GM23338 (cell line): ENCODE data around the gene VRTN. TPM values are rescaled to one million over a fixed set of nuclear protein-coding genes. Genes with fewer than 3 reads are reported as not detected.

Experiments
- ATAC-seq: fragments of 200-7000 bp; cut with Tn5 transposase; 3 replicates; pipeline ENCODE4 v1.9.1; 2020
- DNase-seq: peaks from one replicate; pipeline ENCODE4 v3.0.0-alpha.2; 2015; ENCODE audit warnings: low spot score
- H2AFZ ChIP-seq: fragments of 200-600 bp; sonication (generic); 2 replicates; pipeline ENCODE4 v1.8.0; 2016; ENCODE audit warnings: antibody characterized with exemption, mild to moderate bottlenecking, moderate library complexity
- H3F3A ChIP-seq: fragments of 200-600 bp; sonication (generic); replicated peaks from 2 replicates; pipeline ENCODE4 v1.8.0; 2017; ENCODE audit warnings: antibody characterized with exemption, mixed run types, low read depth
- H3K27ac ChIP-seq: fragments of 200-600 bp; sonication (generic); 2 replicates; pipeline ENCODE4 v1.6.1; 2016; ENCODE audit warnings: low read depth
- H3K27me3 ChIP-seq: fragments of 200-600 bp; sonication (generic); 2 replicates; pipeline ENCODE4 v1.8.0; 2016; ENCODE audit warnings: mild to moderate bottlenecking, mixed run types, moderate library complexity; ENCODE audit not compliant: insufficient read depth
- H3K36me3 ChIP-seq: fragments of 200-600 bp; sonication (generic); 2 replicates; pipeline ENCODE4 v1.8.0; 2016; ENCODE audit warnings: mild to moderate bottlenecking; ENCODE audit not compliant: insufficient read depth
- H3K4me1 ChIP-seq: fragments of 200-600 bp; sonication (generic); 2 replicates; pipeline ENCODE4 v1.8.0; 2016; ENCODE audit warnings: mild to moderate bottlenecking, moderate library complexity; ENCODE audit not compliant: insufficient read depth
- H3K4me2 ChIP-seq: fragments of 200-600 bp; sonication (generic); 2 replicates; pipeline ENCODE4 v1.7.1; 2017; ENCODE audit warnings: mixed run types
- H3K4me3 ChIP-seq: fragments of 200-600 bp; sonication (generic); 2 replicates; pipeline ENCODE4 v1.6.1; 2016; ENCODE audit warnings: mixed run types
- H3K79me2 ChIP-seq: fragments of 200-600 bp; sonication (generic); replicated peaks from 2 replicates; pipeline ENCODE4 v1.8.0; 2017; ENCODE audit warnings: mild to moderate bottlenecking; ENCODE audit not compliant: insufficient read depth
- H3K9me2 ChIP-seq: fragments of 200-600 bp; sonication (generic); 2 replicates; pipeline ENCODE4 v1.8.0; 2017; ENCODE audit not compliant: insufficient read depth
- H4K20me1 ChIP-seq: fragments of 200-600 bp; sonication (generic); replicated peaks from 2 replicates; pipeline ENCODE4 v1.8.0; 2017; ENCODE audit warnings: mild to moderate bottlenecking; ENCODE audit not compliant: insufficient read depth
- H3K27ac Mint-ChIP-seq: 2 replicates; pipeline ENCODE4 v1.8.0; 2020; ENCODE audit warnings: inconsistent platforms, mild to moderate bottlenecking, moderate library complexity, mixed read lengths
- H3K27me3 Mint-ChIP-seq: 3 replicates; pipeline ENCODE4 v1.8.0; 2022; ENCODE audit warnings: low read depth, mild to moderate bottlenecking, moderate library complexity, mixed read lengths, inconsistent platforms; ENCODE audit not compliant: insufficient read depth, poor library complexity
- H3K36me3 Mint-ChIP-seq: 3 replicates; pipeline ENCODE4 v1.8.0; 2021; ENCODE audit warnings: low read depth, mild to moderate bottlenecking, inconsistent platforms, moderate library complexity, mixed read lengths
- H3K4me1 Mint-ChIP-seq: 3 replicates; pipeline ENCODE4 v1.8.0; 2020; ENCODE audit warnings: mild to moderate bottlenecking, inconsistent platforms, mixed read lengths
- H3K4me3 Mint-ChIP-seq: 3 replicates; pipeline ENCODE4 v1.8.0; 2021; ENCODE audit warnings: moderate library complexity, mild to moderate bottlenecking, inconsistent platforms, mixed read lengths
- H3K9me3 Mint-ChIP-seq: 3 replicates; pipeline ENCODE4 v1.8.0; 2020; ENCODE audit warnings: moderate library complexity, mild to moderate bottlenecking, inconsistent platforms, mixed read lengths
- EZH2 ChIP-seq: fragments of 200-600 bp; sonication (generic); IDR thresholded peaks from one replicate; pipeline ENCODE4 v1.8.0; 2017; ENCODE audit warnings: antibody characterized with exemption, mild to moderate bottlenecking, low read depth; ENCODE audit not compliant: unreplicated experiment
- EZH2phosphoT487 ChIP-seq: fragments of 200-600 bp; sonication (generic); IDR thresholded peaks from one replicate; pipeline ENCODE4 v1.8.1; 2018; ENCODE audit warnings: antibody characterized with exemption; ENCODE audit not compliant: unreplicated experiment
- JUNB ChIP-seq: IDR thresholded peaks from one replicate; pipeline ENCODE4 v1.6.1; 2016; ENCODE audit warnings: antibody characterized with exemption; ENCODE audit not compliant: unreplicated experiment
- POLR2AphosphoS5 ChIP-seq: IDR thresholded peaks from 2 replicates; pipeline ENCODE4 v1.6.1; 2016; ENCODE audit warnings: antibody characterized with exemption, low read depth
- STAT1 ChIP-seq: IDR thresholded peaks from one replicate; pipeline ENCODE4 v1.6.1; 2016; ENCODE audit warnings: antibody characterized with exemption; ENCODE audit not compliant: unreplicated experiment
- ZNF114 ChIP-seq: fragments of 250-450 bp; sonication (Bioruptor Pico); IDR thresholded peaks from 2 replicates; pipeline ENCODE4 v1.5.0; 2020; ENCODE audit warnings: mild to moderate bottlenecking, moderate library complexity
- polyA plus RNA-seq: library from polyadenylated mRNA; unstranded; fragments of >200 nt; fragmentation: Nextera tagmentation; extraction: Ambion mirVana; gene quantifications from 2 replicates; pipeline ENCODE4 v1.2.1, GENCODE V29; 2016
- total RNA-seq: library from RNA; depleted of rRNA; stranded (reverse); fragments of >200 nt; shearing (Covaris generic); gene quantifications from 2 replicates; pipeline ENCODE4 v1.2.3, GENCODE V29; 2014
- TF ChIP-seq, protein P1 (sequence below): fragments of 250-450 bp; sonication (Bioruptor Pico); IDR thresholded peaks from 2 replicates; pipeline ENCODE4 v1.5.0; 2020; ENCODE audit warnings: mild to moderate bottlenecking, moderate library complexity
- TF ChIP-seq, protein P2 (sequence below), 2 experiments: fragments of 200-600 bp in 1 of 2; sonication (generic) in 1 of 2; conservative IDR thresholded peaks; 2 replicates each; pipeline versions ENCODE4 v1.5.1 to v1.6.1; 2016 to 2017; ENCODE audit warnings: antibody characterized with exemption in 2 of 2, low read depth in 2 of 2, mild to moderate bottlenecking in 2 of 2, moderate library complexity in 1 of 2
- TF ChIP-seq, protein P3 (sequence below): IDR thresholded peaks from one replicate; pipeline ENCODE4 v1.6.1; 2018; ENCODE audit warnings: antibody characterized with exemption; ENCODE audit not compliant: unreplicated experiment
- TF ChIP-seq, protein P4 (sequence below): IDR thresholded peaks from 2 replicates; pipeline ENCODE4 v1.6.1; 2016; ENCODE audit warnings: antibody characterized with exemption

The VRTN gene
- total and polyA plus RNA-seq, 2 experiments from 2014 or later, result 63.9 to 143 TPM

DNA sequence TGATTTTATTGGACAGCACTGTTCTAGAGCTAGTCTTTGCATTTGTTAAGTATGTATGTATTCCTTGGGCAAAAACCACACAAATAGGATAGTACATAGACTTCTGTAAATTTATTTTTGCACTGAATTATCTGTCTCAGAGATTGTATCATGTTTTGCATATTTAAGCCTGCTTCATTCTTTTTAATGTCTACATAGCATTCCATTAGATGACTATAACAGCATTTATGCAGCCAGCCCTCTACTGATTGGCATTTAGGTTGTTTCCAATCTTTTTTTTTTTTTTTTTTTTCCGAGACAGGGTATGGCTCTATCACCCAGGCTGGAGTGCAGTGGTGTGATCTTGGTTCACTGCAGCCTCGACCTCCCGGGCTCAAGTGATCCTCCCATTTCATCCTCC is 43.2 kb downstream of the VRTN start (continued):
- TF ChIP-seq, protein P1, sequence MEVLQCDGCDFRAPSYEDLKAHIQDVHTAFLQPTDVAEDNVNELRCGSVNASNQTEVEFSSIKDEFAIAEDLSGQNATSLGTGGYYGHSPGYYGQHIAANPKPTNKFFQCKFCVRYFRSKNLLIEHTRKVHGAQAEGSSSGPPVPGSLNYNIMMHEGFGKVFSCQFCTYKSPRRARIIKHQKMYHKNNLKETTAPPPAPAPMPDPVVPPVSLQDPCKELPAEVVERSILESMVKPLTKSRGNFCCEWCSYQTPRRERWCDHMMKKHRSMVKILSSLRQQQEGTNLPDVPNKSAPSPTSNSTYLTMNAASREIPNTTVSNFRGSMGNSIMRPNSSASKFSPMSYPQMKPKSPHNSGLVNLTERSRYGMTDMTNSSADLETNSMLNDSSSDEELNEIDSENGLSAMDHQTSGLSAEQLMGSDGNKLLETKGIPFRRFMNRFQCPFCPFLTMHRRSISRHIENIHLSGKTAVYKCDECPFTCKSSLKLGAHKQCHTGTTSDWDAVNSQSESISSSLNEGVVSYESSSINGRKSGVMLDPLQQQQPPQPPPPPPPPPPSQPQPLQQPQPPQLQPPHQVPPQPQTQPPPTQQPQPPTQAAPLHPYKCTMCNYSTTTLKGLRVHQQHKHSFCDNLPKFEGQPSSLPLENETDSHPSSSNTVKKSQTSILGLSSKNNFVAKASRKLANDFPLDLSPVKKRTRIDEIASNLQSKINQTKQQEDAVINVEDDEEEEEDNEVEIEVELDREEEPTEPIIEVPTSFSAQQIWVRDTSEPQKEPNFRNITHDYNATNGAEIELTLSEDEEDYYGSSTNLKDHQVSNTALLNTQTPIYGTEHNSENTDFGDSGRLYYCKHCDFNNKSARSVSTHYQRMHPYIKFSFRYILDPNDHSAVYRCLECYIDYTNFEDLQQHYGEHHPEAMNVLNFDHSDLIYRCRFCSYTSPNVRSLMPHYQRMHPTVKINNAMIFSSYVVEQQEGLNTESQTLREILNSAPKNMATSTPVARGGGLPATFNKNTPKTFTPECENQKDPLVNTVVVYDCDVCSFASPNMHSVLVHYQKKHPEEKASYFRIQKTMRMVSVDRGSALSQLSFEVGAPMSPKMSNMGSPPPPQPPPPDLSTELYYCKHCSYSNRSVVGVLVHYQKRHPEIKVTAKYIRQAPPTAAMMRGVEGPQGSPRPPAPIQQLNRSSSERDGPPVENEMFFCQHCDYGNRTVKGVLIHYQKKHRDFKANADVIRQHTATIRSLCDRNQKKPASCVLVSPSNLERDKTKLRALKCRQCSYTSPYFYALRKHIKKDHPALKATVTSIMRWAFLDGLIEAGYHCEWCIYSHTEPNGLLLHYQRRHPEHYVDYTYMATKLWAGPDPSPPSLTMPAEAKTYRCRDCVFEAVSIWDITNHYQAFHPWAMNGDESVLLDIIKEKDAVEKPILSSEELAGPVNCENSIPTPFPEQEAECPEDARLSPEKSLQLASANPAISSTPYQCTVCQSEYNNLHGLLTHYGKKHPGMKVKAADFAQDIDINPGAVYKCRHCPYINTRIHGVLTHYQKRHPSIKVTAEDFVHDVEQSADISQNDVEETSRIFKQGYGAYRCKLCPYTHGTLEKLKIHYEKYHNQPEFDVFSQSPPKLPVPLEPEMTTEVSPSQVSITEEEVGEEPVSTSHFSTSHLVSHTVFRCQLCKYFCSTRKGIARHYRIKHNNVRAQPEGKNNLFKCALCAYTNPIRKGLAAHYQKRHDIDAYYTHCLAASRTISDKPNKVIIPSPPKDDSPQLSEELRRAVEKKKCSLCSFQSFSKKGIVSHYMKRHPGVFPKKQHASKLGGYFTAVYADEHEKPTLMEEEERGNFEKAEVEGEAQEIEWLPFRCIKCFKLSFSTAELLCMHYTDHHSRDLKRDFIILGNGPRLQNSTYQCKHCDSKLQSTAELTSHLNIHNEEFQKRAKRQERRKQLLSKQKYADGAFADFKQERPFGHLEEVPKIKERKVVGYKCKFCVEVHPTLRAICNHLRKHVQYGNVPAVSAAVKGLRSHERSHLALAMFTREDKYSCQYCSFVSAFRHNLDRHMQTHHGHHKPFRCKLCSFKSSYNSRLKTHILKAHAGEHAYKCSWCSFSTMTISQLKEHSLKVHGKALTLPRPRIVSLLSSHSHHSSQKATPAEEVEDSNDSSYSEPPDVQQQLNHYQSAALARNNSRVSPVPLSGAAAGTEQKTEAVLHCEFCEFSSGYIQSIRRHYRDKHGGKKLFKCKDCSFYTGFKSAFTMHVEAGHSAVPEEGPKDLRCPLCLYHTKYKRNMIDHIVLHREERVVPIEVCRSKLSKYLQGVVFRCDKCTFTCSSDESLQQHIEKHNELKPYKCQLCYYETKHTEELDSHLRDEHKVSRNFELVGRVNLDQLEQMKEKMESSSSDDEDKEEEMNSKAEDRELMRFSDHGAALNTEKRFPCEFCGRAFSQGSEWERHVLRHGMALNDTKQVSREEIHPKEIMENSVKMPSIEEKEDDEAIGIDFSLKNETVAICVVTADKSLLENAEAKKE (CRISPR knock-in tag), result no peak
- TF ChIP-seq ZNF114, result no peak
- TF ChIP-seq JUNB, result no peak
- TF ChIP-seq STAT1, result no peak

DNA sequence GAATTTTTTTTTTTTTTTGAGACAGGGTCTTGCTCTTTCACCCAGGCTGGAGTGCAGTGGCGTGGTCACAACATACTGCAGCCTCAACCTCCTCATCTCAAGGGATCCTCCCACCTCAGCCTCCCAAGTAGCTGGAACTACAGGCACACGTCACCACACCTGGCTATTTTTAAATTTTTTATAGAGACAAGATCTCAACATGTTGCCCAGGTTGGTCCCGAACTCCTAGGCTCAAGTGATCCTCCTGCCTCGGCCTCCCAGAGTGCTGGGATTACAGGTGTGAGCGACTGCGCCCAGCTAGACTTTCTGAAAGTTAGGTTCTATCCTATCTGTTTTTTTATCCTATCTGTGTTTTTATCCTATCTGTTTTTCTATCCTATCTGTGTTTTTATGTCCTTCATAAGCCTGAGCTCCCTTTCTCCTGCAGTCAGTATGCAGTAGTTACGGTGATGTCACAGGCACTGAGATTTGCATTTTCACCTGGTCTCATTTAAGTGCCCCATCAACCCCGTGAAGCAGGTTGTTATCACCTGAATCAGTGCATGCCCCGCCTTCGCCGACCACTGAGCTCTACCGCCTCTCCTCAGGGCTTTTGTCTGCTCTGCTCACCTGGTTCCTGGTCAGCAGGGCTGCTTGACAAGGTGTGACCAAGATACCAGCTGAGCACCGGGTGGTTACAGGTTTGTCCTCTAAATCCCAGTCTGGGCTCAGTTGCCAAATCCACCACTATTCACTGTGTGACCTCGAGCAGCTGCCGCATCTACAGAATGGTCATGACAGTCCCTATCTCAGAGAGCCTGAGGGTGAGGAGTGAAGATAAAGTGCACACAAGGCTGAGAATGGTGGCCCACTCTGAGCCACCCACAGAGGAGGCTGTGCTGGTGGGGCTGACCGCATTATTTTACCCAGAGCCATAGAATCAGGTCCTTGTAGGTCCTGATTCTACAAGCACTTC is 44.6 kb downstream of the VRTN start:
- Histone ChIP-seq H3K27ac (no peak overlapping the region), H3F3A (0 out of 2 replicates have a peak, but pooled peaks cover 6% of the 10 kb centered on the region), H3K27me3 (no peaks in the 10 kb centered on the region), H3K9me2 (no peaks in the 10 kb centered on the region), H3K4me2 (no peak overlapping the region), H3K36me3 (no peaks in the 10 kb centered on the region), H2AFZ (peak overlapping the region; percentile 14; the same call in 1 of the 2 replicates), H3K79me2 (no peaks in the 10 kb centered on the region), H3K4me1 (0 out of 2 replicates have a peak, but pooled peaks cover 4% of the 10 kb centered on the region), H4K20me1 (no peaks in the 10 kb centered on the region), H3K4me3 (no peak overlapping the region)
- H3K27ac Mint-ChIP-seq, result no peak overlapping the region
- no peaks in the 10 kb centered on the region for H3K36me3 Mint-ChIP-seq
- peaks cover 21% of the 10 kb centered on the region for H3K4me1 Mint-ChIP-seq
- H3K9me3 Mint-ChIP-seq, result no peaks in the 10 kb centered on the region
- H3K4me3 Mint-ChIP-seq, result no peak overlapping the region
- ATAC-seq (no peak), DNase-seq (no peak)
- H3K27me3 Mint-ChIP-seq, result peaks cover 11% of the 10 kb centered on the region
- TF ChIP-seq POLR2AphosphoS5, result no peak
- TF ChIP-seq, protein P2, sequence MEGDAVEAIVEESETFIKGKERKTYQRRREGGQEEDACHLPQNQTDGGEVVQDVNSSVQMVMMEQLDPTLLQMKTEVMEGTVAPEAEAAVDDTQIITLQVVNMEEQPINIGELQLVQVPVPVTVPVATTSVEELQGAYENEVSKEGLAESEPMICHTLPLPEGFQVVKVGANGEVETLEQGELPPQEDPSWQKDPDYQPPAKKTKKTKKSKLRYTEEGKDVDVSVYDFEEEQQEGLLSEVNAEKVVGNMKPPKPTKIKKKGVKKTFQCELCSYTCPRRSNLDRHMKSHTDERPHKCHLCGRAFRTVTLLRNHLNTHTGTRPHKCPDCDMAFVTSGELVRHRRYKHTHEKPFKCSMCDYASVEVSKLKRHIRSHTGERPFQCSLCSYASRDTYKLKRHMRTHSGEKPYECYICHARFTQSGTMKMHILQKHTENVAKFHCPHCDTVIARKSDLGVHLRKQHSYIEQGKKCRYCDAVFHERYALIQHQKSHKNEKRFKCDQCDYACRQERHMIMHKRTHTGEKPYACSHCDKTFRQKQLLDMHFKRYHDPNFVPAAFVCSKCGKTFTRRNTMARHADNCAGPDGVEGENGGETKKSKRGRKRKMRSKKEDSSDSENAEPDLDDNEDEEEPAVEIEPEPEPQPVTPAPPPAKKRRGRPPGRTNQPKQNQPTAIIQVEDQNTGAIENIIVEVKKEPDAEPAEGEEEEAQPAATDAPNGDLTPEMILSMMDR (conservative IDR thresholded peaks at IDR 0.05; ENCODE audit: low read depth in 2 of 2), result no peak
- TF ChIP-seq, protein P3, sequence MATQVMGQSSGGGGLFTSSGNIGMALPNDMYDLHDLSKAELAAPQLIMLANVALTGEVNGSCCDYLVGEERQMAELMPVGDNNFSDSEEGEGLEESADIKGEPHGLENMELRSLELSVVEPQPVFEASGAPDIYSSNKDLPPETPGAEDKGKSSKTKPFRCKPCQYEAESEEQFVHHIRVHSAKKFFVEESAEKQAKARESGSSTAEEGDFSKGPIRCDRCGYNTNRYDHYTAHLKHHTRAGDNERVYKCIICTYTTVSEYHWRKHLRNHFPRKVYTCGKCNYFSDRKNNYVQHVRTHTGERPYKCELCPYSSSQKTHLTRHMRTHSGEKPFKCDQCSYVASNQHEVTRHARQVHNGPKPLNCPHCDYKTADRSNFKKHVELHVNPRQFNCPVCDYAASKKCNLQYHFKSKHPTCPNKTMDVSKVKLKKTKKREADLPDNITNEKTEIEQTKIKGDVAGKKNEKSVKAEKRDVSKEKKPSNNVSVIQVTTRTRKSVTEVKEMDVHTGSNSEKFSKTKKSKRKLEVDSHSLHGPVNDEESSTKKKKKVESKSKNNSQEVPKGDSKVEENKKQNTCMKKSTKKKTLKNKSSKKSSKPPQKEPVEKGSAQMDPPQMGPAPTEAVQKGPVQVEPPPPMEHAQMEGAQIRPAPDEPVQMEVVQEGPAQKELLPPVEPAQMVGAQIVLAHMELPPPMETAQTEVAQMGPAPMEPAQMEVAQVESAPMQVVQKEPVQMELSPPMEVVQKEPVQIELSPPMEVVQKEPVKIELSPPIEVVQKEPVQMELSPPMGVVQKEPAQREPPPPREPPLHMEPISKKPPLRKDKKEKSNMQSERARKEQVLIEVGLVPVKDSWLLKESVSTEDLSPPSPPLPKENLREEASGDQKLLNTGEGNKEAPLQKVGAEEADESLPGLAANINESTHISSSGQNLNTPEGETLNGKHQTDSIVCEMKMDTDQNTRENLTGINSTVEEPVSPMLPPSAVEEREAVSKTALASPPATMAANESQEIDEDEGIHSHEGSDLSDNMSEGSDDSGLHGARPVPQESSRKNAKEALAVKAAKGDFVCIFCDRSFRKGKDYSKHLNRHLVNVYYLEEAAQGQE, result no peak
- TF ChIP-seq STAT1, result no peak
- TF ChIP-seq, protein P4, sequence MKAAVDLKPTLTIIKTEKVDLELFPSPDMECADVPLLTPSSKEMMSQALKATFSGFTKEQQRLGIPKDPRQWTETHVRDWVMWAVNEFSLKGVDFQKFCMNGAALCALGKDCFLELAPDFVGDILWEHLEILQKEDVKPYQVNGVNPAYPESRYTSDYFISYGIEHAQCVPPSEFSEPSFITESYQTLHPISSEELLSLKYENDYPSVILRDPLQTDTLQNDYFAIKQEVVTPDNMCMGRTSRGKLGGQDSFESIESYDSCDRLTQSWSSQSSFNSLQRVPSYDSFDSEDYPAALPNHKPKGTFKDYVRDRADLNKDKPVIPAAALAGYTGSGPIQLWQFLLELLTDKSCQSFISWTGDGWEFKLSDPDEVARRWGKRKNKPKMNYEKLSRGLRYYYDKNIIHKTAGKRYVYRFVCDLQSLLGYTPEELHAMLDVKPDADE, result no peak
- TF ChIP-seq EZH2phosphoT487, result no peak
- TF ChIP-seq EZH2, result no peak
- no peak for TF ChIP-seq ZNF114
